GM23248 (cell line): ENCODE results near the gene KIF18A.

Source experiments
- EZH2 ChIP-seq: fragments of 200-600 bp; sonication (generic); IDR thresholded peaks from 2 replicates; pipeline ENCODE4 v1.6.1; 2018; ENCODE audit warnings: antibody characterized with exemption, mild to moderate bottlenecking; ENCODE audit not compliant: insufficient read depth, poor library complexity, severe bottlenecking
- EZH2phosphoT487 ChIP-seq: fragments of 200-600 bp; sonication (generic); IDR thresholded peaks from 2 replicates; pipeline ENCODE4 v1.6.1; 2018; ENCODE audit warnings: antibody characterized with exemption, moderate library complexity, mild to moderate bottlenecking, low read depth; ENCODE audit not compliant: insufficient read depth

- TF ChIP-seq EZH2 (no peak), EZH2phosphoT487 (no peak)
Measured at GRCh38 chr11:28153586-28153985, 45.6 kb upstream of the KIF18A start.
